ENCODE data around the gene VPS8.

The VPS8 gene

GRCh38 chr3:184811999-184812661 is at the start of gene VPS8:
Gene VPS8 (plus strand): TSS chr3:184812166. CDS start chr3:184824633, 12,467 bp downstream.
- DNase-seq = peak; percentile 91 to 96 (median 94)

GRCh38 chr3:184764191-184764590 is 47.8 kb upstream of the VPS8 start:
- DNase-seq = no peak

- no peak for DNase-seq
Observed at GRCh38 chr3:184765047-184765729, 46.8 kb upstream of the VPS8 start.

DNA sequence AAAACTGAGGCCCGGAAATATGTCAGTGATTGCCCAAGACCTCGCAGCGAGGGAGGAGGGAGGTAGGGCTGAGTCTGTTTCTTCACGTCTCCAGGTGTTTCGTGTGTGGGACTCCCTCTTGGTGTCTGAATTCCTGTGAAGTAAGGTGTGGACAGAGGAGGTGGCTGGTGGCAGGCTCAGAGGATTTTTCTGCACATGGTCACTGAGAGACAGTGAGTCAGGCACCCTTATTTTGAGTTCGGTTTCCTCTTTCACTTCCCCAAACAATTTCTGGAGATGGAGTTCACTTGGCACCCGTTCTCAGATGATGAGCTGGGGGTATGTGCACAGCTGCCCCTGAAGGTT is 46.3 kb upstream of the VPS8 start:
- DNase-seq = no peak

DNA sequence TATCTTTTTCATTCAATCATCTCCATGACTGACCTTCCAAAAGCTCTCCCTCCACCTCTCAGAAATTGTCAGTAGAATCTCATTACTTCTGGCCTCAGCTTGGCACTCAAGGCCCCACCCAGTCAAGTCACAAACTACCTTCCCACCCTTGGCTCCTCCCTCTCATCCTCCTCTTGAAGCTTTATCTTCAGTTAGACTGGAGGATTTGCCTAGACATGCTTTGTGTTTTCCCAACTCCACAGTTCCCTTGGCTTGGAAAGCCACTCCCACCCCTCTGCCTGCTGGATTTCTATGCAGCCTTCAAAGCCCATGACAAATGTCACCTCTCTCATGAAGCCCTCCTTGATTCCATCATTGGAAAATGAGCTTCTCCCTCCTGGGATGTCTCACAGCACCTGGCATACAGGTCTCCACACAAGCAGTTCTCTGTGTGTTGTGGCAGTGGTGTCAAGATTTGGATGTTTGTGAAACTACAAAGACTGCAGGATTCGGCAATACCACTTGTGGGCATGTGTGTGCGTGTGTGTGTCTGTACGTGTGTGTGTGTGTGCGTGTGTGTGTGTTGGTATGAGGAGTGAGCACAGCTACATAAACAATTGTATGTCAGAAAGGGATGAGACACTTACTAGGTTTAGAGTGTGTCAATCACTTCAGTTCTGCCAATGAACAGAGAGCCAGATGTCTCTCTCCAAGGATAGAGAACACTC is 45.3 kb upstream of the VPS8 start:
- DNase-seq = no peak

GRCh38 chr3:184767377-184767776 is 44.6 kb upstream of the VPS8 start:
- DNase-seq = no peak

DNA sequence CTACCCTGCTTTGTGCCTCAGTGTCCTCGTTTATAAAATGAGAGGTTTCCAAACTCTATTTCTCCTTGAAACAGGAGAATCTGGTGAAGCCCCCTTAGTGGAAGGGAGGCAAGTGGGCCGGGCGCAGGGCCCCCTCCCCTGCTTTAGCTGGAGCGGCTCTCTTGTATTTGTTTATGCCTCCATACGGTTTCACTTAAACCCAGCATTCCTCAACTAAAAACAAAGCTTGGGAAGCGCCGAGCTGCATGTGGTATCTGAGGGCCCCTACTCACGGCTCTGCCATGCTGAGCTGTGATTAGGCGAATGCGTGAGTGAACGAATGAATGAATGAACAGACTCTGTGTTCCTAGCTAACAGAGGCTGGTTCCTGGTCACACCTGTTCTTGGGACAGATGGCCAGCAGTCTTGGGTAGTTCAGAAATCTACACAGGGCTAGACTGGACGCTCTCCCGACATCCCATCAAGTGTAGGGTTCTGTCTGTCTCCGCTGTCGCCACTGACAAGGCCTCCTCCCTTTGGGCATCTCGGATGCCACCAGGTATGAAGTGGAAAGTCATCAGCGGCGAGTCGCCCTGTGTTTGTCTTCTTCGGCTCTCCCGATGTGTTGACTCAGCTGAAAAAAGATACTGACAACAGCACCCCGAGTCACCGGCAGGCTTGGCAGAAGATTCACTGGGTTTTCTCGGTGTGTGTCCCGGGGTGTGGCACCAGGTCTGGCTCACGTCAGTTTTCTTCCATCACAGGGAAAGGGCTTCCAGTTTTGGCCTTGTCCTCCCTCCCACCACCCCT is 42.4 kb upstream of the VPS8 start:
- no peak for DNase-seq

GRCh38 chr3:184770541-184770940 is 41.4 kb upstream of the VPS8 start:
- no peak for DNase-seq

DNA sequence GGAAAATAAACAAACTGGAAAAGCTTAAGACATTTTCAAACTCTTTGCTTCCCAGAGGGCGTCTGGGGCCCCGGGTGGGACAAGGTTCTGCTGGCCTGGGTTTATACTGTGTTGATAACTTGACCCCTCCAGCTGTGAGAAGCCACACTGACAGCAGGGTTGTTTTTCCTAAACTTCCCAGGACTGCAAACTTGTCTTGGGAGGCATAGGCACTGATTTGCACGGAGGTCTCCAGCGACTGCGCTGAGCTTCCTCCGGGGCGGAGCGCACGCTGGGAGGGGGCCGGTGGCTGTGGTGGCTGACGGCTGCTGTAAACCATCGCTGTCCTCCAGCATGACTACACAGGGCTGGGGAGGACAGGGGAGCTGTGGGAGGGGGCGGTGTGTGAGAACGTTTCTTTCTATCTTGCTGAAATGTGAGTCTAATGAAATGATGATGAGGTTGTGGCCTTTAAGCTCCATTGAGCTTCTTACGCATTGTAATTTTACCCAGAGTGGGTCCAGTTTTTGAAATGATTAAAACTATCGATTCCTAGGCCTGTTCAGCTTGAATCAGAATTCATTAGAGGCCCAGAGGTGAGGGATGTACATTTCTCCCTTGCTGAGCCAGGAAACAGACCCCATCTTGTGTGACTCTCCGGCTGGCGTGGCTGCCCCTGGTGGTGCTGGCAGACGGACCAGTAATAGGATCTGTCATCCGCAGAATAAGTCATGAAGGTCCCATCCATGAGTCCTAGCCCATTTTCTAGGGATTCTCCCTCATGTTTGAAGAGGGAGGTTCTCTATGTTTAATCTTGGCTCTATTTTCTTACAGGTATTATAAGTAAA is 40.5 kb upstream of the VPS8 start:
- DNase-seq = no peak

DNA sequence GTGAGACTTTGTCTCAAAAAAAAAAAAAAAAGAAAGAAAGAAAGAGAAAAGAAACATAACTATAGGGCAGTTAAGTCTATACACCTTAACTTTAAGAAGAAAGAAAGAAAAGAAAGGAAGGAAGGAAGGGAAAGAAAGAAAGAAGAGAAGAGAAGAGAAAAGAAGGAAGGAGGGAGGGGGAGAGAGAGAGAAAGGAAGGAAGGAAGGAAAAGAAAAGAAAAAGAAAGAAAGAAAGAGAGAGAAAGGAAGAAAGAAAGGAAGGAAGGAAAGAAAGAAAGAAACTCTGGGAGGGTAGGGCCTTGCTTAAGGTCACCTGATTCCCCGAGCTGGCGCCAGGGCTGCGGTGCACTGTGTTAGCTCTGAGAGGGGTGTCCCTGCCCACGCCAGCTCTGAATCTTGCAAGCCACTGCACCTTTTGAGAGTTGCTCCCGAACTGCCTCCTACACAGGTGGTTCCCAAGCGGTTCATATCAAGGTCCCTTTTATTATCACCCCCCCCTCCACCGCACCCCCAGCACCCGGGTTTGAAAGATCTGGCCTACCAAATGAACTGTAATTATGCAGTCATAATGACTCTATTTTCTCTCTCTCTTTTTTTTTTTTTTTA is 39.2 kb upstream of the VPS8 start:
- DNase-seq = no peak

- no peak for DNase-seq
Observed at GRCh38 chr3:184773283-184774186, 38.4 kb upstream of the VPS8 start.

DNA sequence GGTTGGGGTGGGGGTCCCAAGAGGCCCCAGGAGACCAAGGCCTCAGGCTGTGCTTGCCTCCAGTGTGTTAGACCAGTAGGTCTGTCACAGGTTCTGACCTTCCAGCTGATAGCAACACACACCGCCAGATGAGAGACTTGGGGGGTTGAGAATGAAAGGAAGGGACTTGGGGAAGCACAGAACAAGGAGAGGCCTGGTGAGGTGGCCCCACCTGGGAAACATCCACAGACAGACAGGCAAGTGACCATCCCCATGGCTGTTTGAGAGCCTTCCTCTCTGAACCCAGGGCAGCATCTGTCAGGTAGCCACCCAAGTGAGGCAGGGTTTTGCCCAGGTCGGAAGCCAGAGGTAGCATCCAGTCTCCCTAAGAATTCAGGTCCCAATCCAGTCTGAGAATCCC is 35.0 kb upstream of the VPS8 start:
- no peak for DNase-seq

DNA sequence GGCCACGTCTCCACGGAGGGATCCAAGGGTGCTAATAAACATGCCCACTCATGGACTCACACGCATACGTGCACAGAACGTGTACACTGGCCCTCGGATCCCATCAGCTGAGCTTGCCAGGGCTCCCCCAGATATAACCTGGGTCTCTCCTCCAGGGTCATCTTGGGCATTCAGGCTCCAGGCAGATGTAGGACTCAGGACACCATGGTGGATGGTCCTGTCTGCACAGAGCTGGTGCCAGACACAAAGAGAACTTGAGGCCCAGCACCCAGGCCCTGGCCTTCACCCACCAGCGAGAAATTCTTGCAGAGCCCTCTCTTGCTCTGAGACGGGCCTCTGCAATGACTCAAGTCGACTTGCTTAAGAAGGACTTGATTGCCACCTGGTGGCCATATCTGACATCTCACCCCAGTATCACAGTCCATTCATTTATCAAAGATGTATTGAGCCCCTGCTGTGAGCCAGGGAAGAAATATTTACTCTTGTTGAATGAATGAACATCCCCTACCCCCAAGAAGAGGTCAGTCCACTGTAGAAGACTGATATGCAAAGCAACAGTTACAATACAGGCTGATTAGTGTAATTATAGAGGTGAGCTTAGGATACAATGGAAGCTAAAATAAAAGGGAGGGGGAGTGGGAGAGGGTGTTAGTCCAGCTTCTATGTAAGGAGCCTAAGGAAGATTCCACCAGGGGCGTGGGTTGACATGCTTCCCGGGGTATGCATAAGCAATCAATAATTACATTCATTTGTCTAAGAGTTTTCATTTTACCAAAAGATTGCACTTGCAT is 34.2 kb upstream of the VPS8 start:
- peak; percentile 43 to 82 (median 76) for DNase-seq

- DNase-seq = no peak
Observed at GRCh38 chr3:184778426-184779332, 33.3 kb upstream of the VPS8 start.

GRCh38 chr3:184780981-184781515 is 30.9 kb upstream of the VPS8 start:
- no peak for DNase-seq

DNA sequence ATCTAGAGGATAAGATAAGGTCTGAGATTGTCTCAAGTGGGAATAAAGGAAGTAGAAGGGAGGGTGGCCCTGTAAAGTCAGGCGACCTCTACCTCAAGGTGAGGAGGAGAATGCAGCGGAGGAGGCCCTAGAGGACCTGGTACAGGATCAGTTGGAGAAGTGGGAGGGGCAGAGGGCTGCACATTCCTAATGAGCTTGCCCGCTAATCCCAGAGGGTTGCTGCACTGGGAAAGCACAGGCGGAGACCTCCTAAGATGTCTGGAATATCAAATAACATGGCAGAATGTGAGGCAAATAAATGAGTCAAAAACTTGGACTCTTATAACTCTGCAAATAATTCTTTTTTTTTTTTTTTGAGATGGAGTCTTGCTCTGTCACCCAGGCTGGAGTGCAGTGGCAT is 30.2 kb upstream of the VPS8 start:
- no peak for DNase-seq

DNA sequence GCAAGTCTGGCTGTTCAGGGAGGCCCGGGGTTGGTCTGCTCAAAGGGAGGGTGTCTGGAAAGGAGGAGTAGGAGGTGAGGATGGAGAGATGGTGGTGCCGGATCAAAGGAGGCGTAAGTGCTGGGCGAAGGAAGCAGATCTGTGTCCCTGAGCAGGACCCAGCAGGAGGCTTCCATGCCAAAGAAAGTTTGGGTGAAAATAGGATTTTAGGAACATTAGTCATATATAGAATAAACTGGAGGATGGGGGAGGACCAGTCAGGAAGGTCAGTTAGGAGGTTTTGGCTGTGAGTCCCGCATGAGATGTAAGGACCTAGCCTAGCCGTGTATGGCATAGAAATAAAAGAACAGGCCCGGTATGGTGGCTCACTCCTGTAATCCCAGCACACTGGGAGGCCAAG is 28.6 kb upstream of the VPS8 start:
- DNase-seq = no peak

DNA sequence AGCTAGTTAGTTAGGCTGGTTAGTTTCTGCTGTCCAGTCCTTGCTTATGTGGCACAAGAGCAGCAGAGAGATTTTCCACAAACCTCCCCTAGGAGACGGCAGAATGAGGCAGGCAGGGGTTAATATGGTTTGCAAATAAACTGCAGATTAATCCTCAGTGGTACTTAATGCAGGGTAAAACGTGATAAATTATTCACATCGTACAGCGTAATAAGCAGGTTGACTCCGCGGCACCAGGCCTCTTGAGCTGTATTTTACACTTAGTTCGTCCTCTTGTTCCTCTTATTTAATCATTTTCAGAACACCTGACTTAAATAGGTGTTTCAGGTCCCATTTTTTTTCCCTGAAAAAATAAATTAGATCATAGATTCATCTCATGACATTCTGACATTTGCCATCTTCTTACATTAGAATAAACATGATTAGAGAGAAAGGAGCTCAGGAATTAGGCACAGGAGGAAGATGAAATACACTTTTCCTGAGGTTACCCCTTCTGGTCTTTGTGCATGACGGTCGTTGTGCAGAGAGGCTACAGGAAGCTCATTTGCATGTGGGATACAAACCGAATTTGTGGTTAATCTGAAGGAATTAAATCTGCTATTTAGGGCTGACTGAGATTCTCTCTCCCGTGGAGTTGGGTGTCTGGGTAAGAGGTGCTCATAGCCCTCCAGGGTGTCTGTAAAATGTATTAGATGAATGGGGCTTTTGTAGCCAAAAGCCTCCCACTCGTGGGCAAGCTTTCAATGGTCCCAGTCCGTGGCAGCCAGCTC is 27.1 kb upstream of the VPS8 start:
- no peak for DNase-seq

Measured in stimulated activated naive CD4-positive, alpha-beta T cell (primary cell).